Panc1 (cell line): ENCODE measurements around the gene NEK1.

Source experiments
- POLR2AphosphoS5 ChIP-seq: IDR thresholded peaks from 2 replicates; pipeline ENCODE4 v1.6.1; 2012; ENCODE audit warnings: mild to moderate bottlenecking, low read depth, low read length, moderate library complexity
- TF ChIP-seq, protein P1 (sequence below): fragments of 450-650 bp; IDR thresholded peaks from 2 replicates; pipeline ENCODE4 v1.5.1; 2017; ENCODE audit warnings: mild to moderate bottlenecking

DNA sequence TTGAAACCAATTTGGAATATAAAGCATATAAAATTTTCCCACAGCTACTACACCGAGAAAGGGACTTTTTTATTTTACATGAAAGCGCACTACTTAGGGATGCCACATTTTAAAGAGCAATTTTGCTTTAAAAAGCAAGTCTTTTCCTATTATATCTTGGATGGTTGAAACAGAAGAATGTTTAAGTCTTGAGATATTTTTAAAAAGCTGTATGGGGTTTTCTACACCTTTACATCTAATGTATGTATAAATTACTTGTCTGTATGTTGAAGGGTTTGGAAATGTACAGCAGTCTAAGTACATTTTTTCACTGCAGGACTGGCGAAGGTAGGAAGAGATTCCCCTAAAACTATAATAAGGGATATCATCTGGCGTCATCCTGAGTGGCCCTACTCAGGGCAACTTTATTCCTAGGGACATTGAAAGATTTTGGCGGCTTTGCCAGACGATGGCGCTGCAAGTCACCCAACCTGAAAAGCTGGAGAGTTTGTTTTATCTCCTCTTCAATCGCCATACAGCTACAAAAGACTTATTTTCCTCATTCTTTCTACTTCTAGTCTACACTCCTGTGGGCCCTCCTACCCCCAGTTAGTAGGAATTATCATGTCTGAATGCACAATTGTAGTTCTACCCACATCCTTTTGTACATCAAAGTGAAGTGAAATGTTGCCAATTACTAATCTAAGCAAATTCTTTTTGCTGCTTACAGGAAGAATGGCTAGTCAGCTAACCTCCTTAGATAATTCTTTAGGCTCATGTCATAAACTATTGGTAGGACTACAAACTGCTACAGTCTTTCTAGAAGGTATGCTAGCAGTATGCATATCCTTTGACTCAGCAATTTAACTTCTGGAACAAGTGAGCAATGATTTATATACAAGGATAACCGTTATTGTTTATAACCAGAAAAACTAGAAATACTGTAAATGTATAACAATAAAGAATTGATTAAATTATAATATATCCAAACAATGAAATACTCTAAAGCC lies 782 bp upstream of the NEK1 start:
- TF ChIP-seq, protein P1, sequence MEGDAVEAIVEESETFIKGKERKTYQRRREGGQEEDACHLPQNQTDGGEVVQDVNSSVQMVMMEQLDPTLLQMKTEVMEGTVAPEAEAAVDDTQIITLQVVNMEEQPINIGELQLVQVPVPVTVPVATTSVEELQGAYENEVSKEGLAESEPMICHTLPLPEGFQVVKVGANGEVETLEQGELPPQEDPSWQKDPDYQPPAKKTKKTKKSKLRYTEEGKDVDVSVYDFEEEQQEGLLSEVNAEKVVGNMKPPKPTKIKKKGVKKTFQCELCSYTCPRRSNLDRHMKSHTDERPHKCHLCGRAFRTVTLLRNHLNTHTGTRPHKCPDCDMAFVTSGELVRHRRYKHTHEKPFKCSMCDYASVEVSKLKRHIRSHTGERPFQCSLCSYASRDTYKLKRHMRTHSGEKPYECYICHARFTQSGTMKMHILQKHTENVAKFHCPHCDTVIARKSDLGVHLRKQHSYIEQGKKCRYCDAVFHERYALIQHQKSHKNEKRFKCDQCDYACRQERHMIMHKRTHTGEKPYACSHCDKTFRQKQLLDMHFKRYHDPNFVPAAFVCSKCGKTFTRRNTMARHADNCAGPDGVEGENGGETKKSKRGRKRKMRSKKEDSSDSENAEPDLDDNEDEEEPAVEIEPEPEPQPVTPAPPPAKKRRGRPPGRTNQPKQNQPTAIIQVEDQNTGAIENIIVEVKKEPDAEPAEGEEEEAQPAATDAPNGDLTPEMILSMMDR, result peak; percentile 81
- no peak for TF ChIP-seq POLR2AphosphoS5
